MM.1S (cell line): ENCODE results near the gene MST1R.
A peak's percentile ranks its signal among the peaks of the same experiment; 100 is the strongest.

Source experiments
- EZH2 ChIP-seq: fragments of 300-600 bp; sonication (generic); optimal IDR thresholded peaks from 2 replicates; pipeline ENCODE3; 2017; ENCODE audit warnings: low read depth, mild to moderate bottlenecking, antibody characterized with exemption, low read length, mixed read lengths
- EZH2phosphoT487 ChIP-seq: fragments of 300-600 bp; sonication (generic); IDR thresholded peaks from 2 replicates; pipeline ENCODE4 v1.6.1; 2018; ENCODE audit warnings: antibody characterized with exemption, low read length
- TF ChIP-seq, protein P1 (sequence below): fragments of 300-600 bp; sonication (generic); IDR thresholded peaks from 2 replicates; pipeline ENCODE4 v1.5.1; 2016; ENCODE audit warnings: antibody characterized with exemption, low read length, mixed read lengths

DNA sequence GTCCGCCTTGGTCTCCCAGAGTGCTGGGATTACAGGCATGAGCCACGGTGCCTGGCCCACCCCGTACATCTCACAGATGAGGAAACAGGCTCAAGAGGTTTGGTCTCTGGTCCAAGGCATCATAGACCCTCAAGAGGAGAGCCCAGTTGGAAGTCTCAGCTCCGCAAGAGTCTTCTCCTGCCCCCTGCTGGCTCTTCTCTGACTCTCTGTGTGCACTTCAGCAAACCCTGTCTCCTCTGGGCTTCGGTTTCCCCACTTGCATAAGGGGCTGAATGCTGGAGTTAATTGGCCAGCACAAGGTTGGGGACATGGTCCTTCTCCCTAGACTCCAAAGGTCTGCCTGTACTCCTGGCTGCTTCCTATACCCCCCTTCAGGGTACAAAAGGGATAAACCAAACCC is 3.9 kb downstream of the MST1R start:
- TF ChIP-seq, protein P1, sequence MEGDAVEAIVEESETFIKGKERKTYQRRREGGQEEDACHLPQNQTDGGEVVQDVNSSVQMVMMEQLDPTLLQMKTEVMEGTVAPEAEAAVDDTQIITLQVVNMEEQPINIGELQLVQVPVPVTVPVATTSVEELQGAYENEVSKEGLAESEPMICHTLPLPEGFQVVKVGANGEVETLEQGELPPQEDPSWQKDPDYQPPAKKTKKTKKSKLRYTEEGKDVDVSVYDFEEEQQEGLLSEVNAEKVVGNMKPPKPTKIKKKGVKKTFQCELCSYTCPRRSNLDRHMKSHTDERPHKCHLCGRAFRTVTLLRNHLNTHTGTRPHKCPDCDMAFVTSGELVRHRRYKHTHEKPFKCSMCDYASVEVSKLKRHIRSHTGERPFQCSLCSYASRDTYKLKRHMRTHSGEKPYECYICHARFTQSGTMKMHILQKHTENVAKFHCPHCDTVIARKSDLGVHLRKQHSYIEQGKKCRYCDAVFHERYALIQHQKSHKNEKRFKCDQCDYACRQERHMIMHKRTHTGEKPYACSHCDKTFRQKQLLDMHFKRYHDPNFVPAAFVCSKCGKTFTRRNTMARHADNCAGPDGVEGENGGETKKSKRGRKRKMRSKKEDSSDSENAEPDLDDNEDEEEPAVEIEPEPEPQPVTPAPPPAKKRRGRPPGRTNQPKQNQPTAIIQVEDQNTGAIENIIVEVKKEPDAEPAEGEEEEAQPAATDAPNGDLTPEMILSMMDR = peak; percentile 12; the same call in 1 of the 2 replicates
- no peak for TF ChIP-seq EZH2
- no peak for TF ChIP-seq EZH2phosphoT487
